Right lobe of liver (tissue), 6 donors: Measurements from ENCODE around the gene KBTBD3. TPM values are rescaled to one million over a fixed set of nuclear protein-coding genes. Genes with fewer than 3 reads are reported as not detected.

Source experiments
- ATAC-seq, 4 donors: fragments of 200-7000 bp; cut with Tn5 transposase; one replicate each; pipeline ENCODE4 v1.9.1; 2020; ENCODE audit warnings: mild to moderate bottlenecking in 4 of 4, moderate library complexity in 4 of 4
- DNase-seq, 3 donors: peaks; one replicate each; pipeline ENCODE4 v3.0.0-alpha.2; 2020
- H3K27ac ChIP-seq, 3 donors: fragments of 200-600 bp; one replicate each; pipeline ENCODE4 v1.8.0; 2022
- H3K27me3 ChIP-seq, 2 donors: fragments of 200-600 bp; one replicate each; pipeline ENCODE4 v1.8.0; 2022
- H3K36me3 ChIP-seq, 4 donors: fragments of 200-600 bp; sonication (generic) in 1 of 4; one replicate each; pipeline versions ENCODE4 v1.5.1 to v1.8.0; 2017 to 2022; ENCODE audit warnings: control low read depth in 1 of 4
- H3K4me1 ChIP-seq, 4 donors: fragments of 200-600 bp; sonication (generic) in 1 of 4; one replicate each; pipeline versions ENCODE4 v1.5.1 to v1.8.0; 2017 to 2022; ENCODE audit warnings: control low read depth in 1 of 4
- H3K4me3 ChIP-seq, 3 donors: fragments of 200-600 bp; one replicate each; pipeline ENCODE4 v1.8.0; 2022
- H3K9me3 ChIP-seq, 4 donors: fragments of 200-600 bp; sonication (generic) in 1 of 4; one replicate each; pipeline versions ENCODE4 v1.5.1 to v1.8.0; 2017 to 2022; ENCODE audit warnings: control low read depth in 1 of 4
- POLR2A ChIP-seq: fragments of 450-650 bp; IDR thresholded peaks from one replicate; pipeline ENCODE4 v1.6.1; 2017; ENCODE audit warnings: antibody characterized with exemption, mild to moderate bottlenecking
- WGBS: methylation state at CpG from one replicate; pipeline ENCODE4 v1.1.6; 2018; ENCODE audit warnings: low coverage, low lambda C conversion rate; ENCODE audit not compliant: insufficient coverage; ENCODE audit errors: missing lambda C conversion rate; 5-methylcytosine and 5-hydroxymethylcytosine counted together
- intact Hi-C, 2 donors: fragments of 100-400 bp; cut with DNase I; formaldehyde crosslinking; loops; one replicate each; pipeline versions ENCODE4 v1.11.2 to v1.14.1; 2022
- long read RNA-seq: library from polyadenylated mRNA; unstranded; transcript quantifications from one replicate; pipeline ENCODE4 v2.0.0, GENCODE V29; 2019
- total RNA-seq, 6 experiments: library from RNA; depleted of rRNA in 2 of 6; stranded (reverse); fragments of >200 nt in 2 of 6; fragmentation: NEBNext Ultra II Directional in 3 of 6; extraction: Animal tissue kit (Norgen Biotek cat#: 25700) in 3 of 6; gene quantifications; one replicate each; pipeline versions ENCODE4 v1.1.0 to v1.2.4, GENCODE V29; 2016 to 2023
- TF ChIP-seq, protein P1 (sequence below), 4 donors: fragments of 200-600 bp in 3 of 4; fragments of 450-650 bp in 1 of 4; IDR thresholded peaks; one replicate each; pipeline versions ENCODE4 v1.5.1 to v1.8.0; 2016 to 2022; ENCODE audit warnings: antibody characterized with exemption in 4 of 4, mild to moderate bottlenecking in 2 of 4
- donor health status: DM: no; HTN: yes; CAD: no.
- donor health status: DM: no; HTN: no; CAD: no.
- donor health status: DM: no; HTN: no; CAD: no.
- donor health status: DM: no; HTN: yes; CAD: no.
- donor health status: DM: no; HTN: yes; CAD: no.

KBTBD3 gene, protein sequence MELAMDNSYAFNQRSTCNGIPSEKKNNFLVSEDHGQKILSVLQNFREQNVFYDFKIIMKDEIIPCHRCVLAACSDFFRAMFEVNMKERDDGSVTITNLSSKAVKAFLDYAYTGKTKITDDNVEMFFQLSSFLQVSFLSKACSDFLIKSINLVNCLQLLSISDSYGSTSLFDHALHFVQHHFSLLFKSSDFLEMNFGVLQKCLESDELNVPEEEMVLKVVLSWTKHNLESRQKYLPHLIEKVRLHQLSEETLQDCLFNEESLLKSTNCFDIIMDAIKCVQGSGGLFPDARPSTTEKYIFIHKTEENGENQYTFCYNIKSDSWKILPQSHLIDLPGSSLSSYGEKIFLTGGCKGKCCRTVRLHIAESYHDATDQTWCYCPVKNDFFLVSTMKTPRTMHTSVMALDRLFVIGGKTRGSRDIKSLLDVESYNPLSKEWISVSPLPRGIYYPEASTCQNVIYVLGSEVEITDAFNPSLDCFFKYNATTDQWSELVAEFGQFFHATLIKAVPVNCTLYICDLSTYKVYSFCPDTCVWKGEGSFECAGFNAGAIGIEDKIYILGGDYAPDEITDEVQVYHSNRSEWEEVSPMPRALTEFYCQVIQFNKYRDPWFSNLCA
- 1 to 10 TPM; 1.9 to 5.0 (median 2.6) TPM for total RNA-seq
- long read RNA-seq, partial matches to known transcripts, result 0 of 2 reads
- long read RNA-seq, other reads (novel, unspliced or antisense), result 0 of 2 reads

DNA sequence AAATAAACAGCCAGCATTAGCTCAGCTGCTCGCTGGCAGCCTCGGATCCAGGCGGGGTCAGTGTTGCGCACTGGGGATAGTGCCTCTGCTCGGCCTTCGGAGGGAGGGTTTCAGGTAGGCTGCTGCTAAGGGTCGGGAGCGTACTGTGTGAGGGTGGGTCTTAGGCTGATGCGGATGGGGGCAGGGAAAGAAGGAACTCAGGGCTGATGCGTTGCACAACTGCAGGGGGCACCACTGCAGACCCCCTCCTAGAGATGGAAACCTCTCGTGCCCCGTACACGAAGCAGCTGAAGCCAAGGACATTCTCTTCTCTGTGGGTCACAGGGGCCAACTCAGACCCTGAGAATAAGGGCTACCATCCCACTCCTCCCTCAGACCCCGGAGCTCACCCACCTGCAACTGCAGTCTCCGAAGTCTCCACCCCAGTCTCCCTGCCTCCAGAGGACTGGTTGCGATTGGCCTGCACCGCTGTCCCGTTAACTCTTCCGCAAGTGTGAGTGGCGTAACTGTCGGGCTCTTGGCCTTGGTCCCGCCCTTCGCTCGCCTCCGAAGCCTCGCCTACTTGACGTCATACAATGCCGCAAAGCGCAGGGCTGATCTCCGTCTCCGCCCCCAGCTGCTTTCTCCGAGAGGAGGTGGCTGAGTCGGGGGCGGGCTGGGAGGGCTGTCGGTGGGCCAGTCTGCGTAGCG is at the start of gene KBTBD3:
KBTBD3 (minus strand) TSS at position 429 of the 690 bp plus-strand sequence. CDS start 18,250 bp downstream, outside the sequence.
- TF ChIP-seq POLR2A, result peak; percentile 71
- TF ChIP-seq, protein P1, sequence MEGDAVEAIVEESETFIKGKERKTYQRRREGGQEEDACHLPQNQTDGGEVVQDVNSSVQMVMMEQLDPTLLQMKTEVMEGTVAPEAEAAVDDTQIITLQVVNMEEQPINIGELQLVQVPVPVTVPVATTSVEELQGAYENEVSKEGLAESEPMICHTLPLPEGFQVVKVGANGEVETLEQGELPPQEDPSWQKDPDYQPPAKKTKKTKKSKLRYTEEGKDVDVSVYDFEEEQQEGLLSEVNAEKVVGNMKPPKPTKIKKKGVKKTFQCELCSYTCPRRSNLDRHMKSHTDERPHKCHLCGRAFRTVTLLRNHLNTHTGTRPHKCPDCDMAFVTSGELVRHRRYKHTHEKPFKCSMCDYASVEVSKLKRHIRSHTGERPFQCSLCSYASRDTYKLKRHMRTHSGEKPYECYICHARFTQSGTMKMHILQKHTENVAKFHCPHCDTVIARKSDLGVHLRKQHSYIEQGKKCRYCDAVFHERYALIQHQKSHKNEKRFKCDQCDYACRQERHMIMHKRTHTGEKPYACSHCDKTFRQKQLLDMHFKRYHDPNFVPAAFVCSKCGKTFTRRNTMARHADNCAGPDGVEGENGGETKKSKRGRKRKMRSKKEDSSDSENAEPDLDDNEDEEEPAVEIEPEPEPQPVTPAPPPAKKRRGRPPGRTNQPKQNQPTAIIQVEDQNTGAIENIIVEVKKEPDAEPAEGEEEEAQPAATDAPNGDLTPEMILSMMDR (IDR thresholded peaks at IDR 0.05), result peak in 3 of 4 donors; percentile 24 to 38 (median 24)
- Histone ChIP-seq H3K36me3 (peaks cover 0 to 11% (median 4%) of the 10 kb centered on the region in 4 donors), H3K27ac (peak within 1 kb of the TSS; percentile 93 to 97 (median 96)), H3K9me3 (no peaks in the 10 kb centered on the region), H3K4me1 (peaks cover 0 to 12% (median 2%) of the 10 kb centered on the region in 4 donors), H3K27me3 (no peaks in the 10 kb centered on the region), H3K4me3 (peak within 1 kb of the TSS; percentile 63 to 80 (median 73))
- intact Hi-C loops, result no loop called here
- peak; percentile 94 to 97 (median 94) for ATAC-seq
- peak; percentile 99 for DNase-seq
- WGBS, result 0% methylated on average over 13 of the region's 37 CpGs

DNA sequence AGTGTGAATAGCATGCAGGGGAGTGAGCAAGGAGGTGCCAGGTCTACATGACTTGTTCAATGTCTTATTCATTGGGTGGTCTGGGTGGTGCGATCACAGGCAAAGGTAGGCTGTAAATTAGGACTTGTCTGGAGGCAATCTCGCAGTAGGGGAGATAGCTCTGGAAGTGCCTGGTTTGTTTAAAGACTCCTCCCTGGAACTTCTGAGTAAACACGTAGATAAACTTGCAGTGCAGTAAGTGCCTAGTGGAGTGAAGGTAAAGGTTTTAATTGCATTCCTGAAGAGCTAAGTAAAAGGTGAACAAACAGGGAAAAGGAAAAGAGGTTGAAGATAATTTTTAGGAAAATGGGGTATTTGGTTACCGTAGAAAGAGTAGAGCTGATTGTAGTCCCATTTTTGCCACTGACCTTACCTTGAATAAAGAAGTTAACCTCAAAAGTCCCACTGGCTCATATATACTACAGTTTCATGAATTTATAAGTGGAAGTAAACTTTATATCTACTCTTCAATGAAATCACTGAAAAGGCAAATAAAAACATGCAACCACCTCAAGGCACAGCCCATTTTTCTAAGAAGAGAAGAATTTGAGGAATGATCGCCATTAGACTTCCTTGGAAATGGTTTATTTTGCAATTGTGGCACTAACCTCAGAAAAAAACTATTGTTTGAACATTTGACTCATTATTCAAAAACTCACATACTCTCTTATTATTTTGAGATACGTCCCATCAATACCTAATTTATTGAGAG is 44.6 kb upstream of the KBTBD3 start:
- Histone ChIP-seq H3K9me3 (no peaks in the 10 kb centered on the region), H3K4me1 (no peaks in the 10 kb centered on the region), H3K36me3 (no peaks in the 10 kb centered on the region), H3K27me3 (no peaks in the 10 kb centered on the region), H3K27ac (no peak overlapping the region), H3K4me3 (no peak overlapping the region)
- intact Hi-C loops, result no loop called here
- no peak for TF ChIP-seq POLR2A
- TF ChIP-seq, protein P1 (IDR thresholded peaks at IDR 0.05), result no peak
- ATAC-seq, result no peak
- DNase-seq, result no peak
- WGBS, result 36% methylated on average over 6 of the region's 6 CpGs

DNA sequence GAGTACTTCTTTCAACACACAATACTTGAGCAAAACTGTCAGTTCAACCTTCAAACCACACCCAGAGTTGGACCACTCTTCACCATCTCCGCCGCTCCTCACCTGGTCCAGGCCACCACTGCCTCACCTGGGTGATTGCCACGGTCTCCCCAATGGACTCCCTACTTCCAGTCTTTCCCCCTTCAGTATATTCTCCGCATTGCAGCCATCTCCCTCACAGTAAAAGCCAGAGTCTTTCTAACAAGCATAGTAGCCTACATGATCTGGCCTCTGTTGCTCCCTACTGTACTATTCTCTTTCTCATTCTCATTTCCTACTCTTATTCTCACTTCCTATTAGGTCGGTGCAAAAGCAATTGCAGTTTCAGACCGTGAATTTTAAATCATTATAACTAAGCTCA is 28.8 kb upstream of the KBTBD3 start:
- Histone ChIP-seq H3K27ac (no peak overlapping the region), H3K36me3 (peaks cover 0 to 2% (median 0%) of the 10 kb centered on the region in 4 donors), H3K4me3 (no peak overlapping the region), H3K4me1 (no peaks in the 10 kb centered on the region), H3K27me3 (no peaks in the 10 kb centered on the region), H3K9me3 (no peaks in the 10 kb centered on the region)
- intact Hi-C loops, result no loop called here
- DNase-seq (no peak), ATAC-seq (no peak)
- no peak for TF ChIP-seq POLR2A
- TF ChIP-seq, protein P1 (IDR thresholded peaks at IDR 0.05), result no peak
- WGBS, result 65% methylated on average over 3 of the region's 6 CpGs

DNA sequence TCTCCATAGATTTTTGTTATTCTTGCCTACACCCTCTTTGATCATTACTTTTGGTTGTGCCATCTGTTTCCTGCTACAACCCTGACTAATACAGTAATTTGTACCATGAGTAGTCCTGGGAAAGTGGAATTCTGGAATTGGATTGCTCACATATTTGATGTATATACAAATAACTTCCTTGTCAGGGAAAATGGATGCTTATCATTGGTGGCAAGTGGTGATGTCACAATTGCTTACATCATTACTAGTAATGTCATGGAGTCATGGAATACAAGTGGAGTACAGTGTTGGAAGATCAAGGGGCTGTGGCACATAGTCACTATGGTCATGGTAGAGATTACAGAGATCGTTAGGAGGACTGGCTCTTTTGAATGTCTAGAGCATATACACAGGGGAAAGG is 24.7 kb upstream of the KBTBD3 start:
- no peak for DNase-seq
- ATAC-seq, result no peak
- intact Hi-C loops, result no loop called here
- H3K4me3 ChIP-seq, result no peak overlapping the region
- 100% methylated on average over 1 of the region's 1 CpG for WGBS
- H3K36me3 ChIP-seq, result peaks cover 0 to 12% (median 4%) of the 10 kb centered on the region in 4 donors
- H3K27ac ChIP-seq, result no peak overlapping the region
- no peaks in the 10 kb centered on the region for H3K9me3 ChIP-seq
- H3K4me1 ChIP-seq, result no peaks in the 10 kb centered on the region
- TF ChIP-seq POLR2A, result no peak
- TF ChIP-seq, protein P1 (IDR thresholded peaks at IDR 0.05), result no peak
- H3K27me3 ChIP-seq, result no peaks in the 10 kb centered on the region
